Left lung (tissue), 10 donors: ENCODE measurements around the gene CRIM1. TPM values are rescaled to one million over a fixed set of nuclear protein-coding genes. Genes with fewer than 3 reads are reported as not detected.

ENCODE experiments used
- ATAC-seq: fragments of 200-7000 bp; cut with Tn5 transposase; one replicate; pipeline ENCODE4 v1.9.1; 2020; ENCODE audit warnings: moderate library complexity
- DNase-seq, 4 donors: peaks; one replicate each; pipeline ENCODE4 v3.0.0-alpha.2; 2013 to 2020
- H3K27ac ChIP-seq, 2 donors: fragments of 200-600 bp; sonication (generic) in 1 of 2; one replicate each; pipeline versions ENCODE4 v1.5.0 to v1.8.0; 2020 to 2021
- H3K27me3 ChIP-seq, 2 donors: fragments of 200-600 bp; sonication (generic) in 1 of 2; one replicate each; pipeline versions ENCODE4 v1.5.0 to v1.8.0; 2020 to 2021
- H3K36me3 ChIP-seq, 2 donors: fragments of 200-600 bp; sonication (generic) in 1 of 2; one replicate each; pipeline versions ENCODE4 v1.5.0 to v1.8.0; 2020 to 2021
- H3K4me1 ChIP-seq, 2 donors: fragments of 200-600 bp; one replicate each; pipeline ENCODE4 v1.8.0; 2021
- H3K4me3 ChIP-seq, 2 donors: fragments of 200-600 bp; sonication (generic) in 1 of 2; one replicate each; pipeline versions ENCODE4 v1.5.0 to v1.8.0; 2020 to 2021; ENCODE audit warnings: mild to moderate bottlenecking in 1 of 2
- H3K9me3 ChIP-seq, 2 donors: fragments of 200-600 bp; sonication (generic) in 1 of 2; one replicate each; pipeline versions ENCODE4 v1.5.0 to v1.8.0; 2020 to 2021
- CTCF ChIP-seq, 2 donors: fragments of 200-600 bp; sonication (generic) in 1 of 2; IDR thresholded peaks; one replicate each; pipeline versions ENCODE4 v1.5.0 to v1.8.0; 2021; ENCODE audit warnings: antibody characterized with exemption in 2 of 2
- intact Hi-C, 2 donors: fragments of 100-400 bp; cut with DNase I; formaldehyde crosslinking; loops; one replicate each; pipeline versions ENCODE4 v1.11.2 to v1.14.2; 2022
- polyA plus RNA-seq, 6 donors: library from polyadenylated mRNA; unstranded; fragments of 120-200 nt; gene quantifications; one replicate each; pipeline ENCODE4 v1.2.1, GENCODE V29; 2013; ENCODE audit not compliant: insufficient read length in 6 of 6
- total RNA-seq, 2 donors: library from RNA; stranded (reverse); fragmentation: NEBNext Ultra II Directional; extraction: Animal tissue kit (Norgen Biotek cat#: 25700); gene quantifications; one replicate each; pipeline ENCODE4 v1.2.1, GENCODE V29; 2021
- donor health status: DM: no; HTN: yes; CAD: no.
- donor health status: DM: no; HTN: no; CAD: no.

Gene CRIM1
- total and polyA plus RNA-seq, 8 donors: 28.7 to 72.9 (median 31.4) TPM

- Histone ChIP-seq H3K9me3 (no peaks in the 10 kb centered on the region), H3K27ac (no peak overlapping the region)
- TF ChIP-seq CTCF (IDR thresholded peaks at IDR 0.05): no peak
These were observed 200.2 kb downstream of the CRIM1 start for GRCh38 chr2:36555789-36556188.

GRCh38 chr2:36556842-36557241 is 201.3 kb downstream of the CRIM1 start:
- Histone ChIP-seq H3K27ac (no peak overlapping the region), H3K27me3 (no peaks in the 10 kb centered on the region), H3K4me1 (peaks cover 12 to 33% of the 10 kb centered on the region in 2 donors), H3K36me3 (peaks cover 0 to 36% of the 10 kb centered on the region in 2 donors), H3K9me3 (no peaks in the 10 kb centered on the region), H3K4me3 (no peak overlapping the region)
- intact Hi-C loops: no loop called here
- ATAC-seq (no peak), DNase-seq (no peak)
- no peak for TF ChIP-seq CTCF (IDR thresholded peaks at IDR 0.05)

More at GRCh38 chr2:36555789-36556188, 200.2 kb downstream of the CRIM1 start:
- no peak for DNase-seq
- intact Hi-C loops: no loop called here
- Histone ChIP-seq H3K4me3 (no peak overlapping the region), H3K4me1 (peaks cover 3 to 22% of the 10 kb centered on the region in 2 donors), H3K27me3 (no peaks in the 10 kb centered on the region), H3K36me3 (peaks cover 0 to 47% of the 10 kb centered on the region in 2 donors)
- ATAC-seq: no peak

- no peak for ATAC-seq
- intact Hi-C loops: no loop called here
These were observed 203.8 kb downstream of the CRIM1 start for GRCh38 chr2:36559221-36559942.

GRCh38 chr2:36560726-36561125 is 205.1 kb downstream of the CRIM1 start:
- ATAC-seq: no peak
- peaks cover 14 to 57% of the 10 kb centered on the region in 2 donors for H3K4me1 ChIP-seq
- no peak overlapping the region for H3K4me3 ChIP-seq
- H3K27me3 ChIP-seq: no peaks in the 10 kb centered on the region
- TF ChIP-seq CTCF (IDR thresholded peaks at IDR 0.05): no peak
- H3K9me3 ChIP-seq: no peaks in the 10 kb centered on the region
- intact Hi-C loops: no loop called here
- no peak for DNase-seq
- peak overlapping the region; percentile 72 to 79 for H3K27ac ChIP-seq
- H3K36me3 ChIP-seq: peaks cover 0 to 9% of the 10 kb centered on the region in 2 donors

More at GRCh38 chr2:36559221-36559942, 203.8 kb downstream of the CRIM1 start:
- Histone ChIP-seq H3K27ac (no peak overlapping the region), H3K4me3 (no peak overlapping the region), H3K4me1 (peaks cover 14 to 52% of the 10 kb centered on the region in 2 donors), H3K27me3 (no peaks in the 10 kb centered on the region), H3K9me3 (no peaks in the 10 kb centered on the region), H3K36me3 (peaks cover 0 to 20% of the 10 kb centered on the region in 2 donors)
- TF ChIP-seq CTCF (IDR thresholded peaks at IDR 0.05): no peak
- DNase-seq: no peak

- no peak for TF ChIP-seq CTCF (IDR thresholded peaks at IDR 0.05)
- intact Hi-C loops: no loop called here
- Histone ChIP-seq H3K9me3 (no peaks in the 10 kb centered on the region), H3K36me3 (peaks cover 0 to 14% of the 10 kb centered on the region in 2 donors), H3K4me3 (no peak overlapping the region), H3K4me1 (peaks cover 14 to 51% of the 10 kb centered on the region in 2 donors), H3K27me3 (no peaks in the 10 kb centered on the region), H3K27ac (peak overlapping the region; percentile 72 to 79)
- no peak for DNase-seq
- peak; percentile 95 for ATAC-seq
These were observed 205.8 kb downstream of the CRIM1 start for GRCh38 chr2:36561237-36561944.
